GM21360 (cell line): ENCODE data around the gene TSPAN9.

Experiments used
- ATAC-seq: cut with Tn5 transposase; IDR thresholded peaks from one replicate; pipeline ENCODE4 v1.9.1; 2021; ENCODE audit warnings: mild to moderate bottlenecking, moderate library complexity; ENCODE audit not compliant: unreplicated experiment

The TSPAN9 gene, protein sequence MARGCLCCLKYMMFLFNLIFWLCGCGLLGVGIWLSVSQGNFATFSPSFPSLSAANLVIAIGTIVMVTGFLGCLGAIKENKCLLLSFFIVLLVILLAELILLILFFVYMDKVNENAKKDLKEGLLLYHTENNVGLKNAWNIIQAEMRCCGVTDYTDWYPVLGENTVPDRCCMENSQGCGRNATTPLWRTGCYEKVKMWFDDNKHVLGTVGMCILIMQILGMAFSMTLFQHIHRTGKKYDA

DNA sequence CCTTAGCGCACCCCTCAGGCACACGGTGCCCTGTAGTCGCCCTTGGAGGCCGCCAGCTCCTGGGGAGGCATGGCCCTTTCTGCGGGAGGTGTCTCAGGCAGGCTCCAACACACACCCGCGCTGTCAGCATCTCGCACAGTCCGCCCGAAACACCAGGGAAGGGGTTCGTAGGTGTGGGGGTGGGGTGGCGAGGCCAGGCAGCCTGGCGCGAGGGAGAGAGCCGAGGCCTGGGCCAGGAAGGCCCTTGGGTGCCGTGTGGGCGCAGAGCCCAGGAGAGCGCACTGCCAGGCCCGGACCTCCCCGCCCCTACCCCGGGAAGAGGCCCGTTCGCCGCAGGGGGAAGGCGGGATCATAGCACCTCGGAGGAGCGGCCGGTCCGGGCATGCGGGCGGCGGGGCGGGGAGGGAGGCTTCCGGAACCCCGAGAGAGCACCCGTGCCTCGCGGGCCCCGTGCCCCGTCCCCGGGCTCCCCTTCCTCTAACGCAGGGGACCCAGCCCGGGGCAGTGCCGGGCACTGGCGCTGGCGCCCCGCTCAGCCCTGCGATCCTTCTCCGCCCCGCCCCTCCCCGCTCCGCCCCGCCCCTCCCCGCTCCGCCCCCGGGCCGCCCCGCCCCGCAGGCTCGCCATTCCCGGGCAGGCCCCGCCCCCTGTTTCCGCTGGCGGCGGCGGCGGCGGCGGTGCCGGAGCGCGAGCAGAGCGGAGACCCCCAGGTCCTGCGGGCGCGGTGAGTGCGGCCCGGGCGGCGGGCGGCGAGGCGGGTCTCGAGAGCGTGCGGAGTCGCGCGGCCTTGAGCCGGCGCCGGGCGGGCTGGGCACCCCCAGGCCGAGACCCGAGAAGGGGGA lies at the start of gene TSPAN9:
TSS of gene TSPAN9 (plus strand) at position 650 of the 842 bp plus-strand sequence. CDS start 123,815 bp downstream, outside the sequence.
- no peak for ATAC-seq

DNA sequence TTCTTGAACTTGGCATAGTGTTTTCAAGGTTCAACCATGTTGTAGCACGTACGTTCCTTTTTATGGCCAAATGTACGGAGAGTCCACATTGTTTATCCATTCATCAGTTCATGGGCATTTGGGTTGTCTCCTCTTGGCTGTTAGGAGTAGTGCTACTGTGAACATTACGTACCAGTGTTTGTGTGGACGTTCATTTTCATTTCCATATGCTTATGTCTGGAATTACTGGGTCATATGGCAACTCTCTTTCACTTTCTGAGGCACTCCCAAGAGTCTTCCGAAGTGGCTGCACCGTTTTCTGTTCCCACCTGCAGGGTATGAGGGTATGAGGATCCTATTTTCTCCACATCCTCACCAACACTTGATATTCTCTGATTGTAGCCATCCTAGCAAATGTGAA lies 49.1 kb upstream of the TSPAN9 start:
- no peak for ATAC-seq

DNA sequence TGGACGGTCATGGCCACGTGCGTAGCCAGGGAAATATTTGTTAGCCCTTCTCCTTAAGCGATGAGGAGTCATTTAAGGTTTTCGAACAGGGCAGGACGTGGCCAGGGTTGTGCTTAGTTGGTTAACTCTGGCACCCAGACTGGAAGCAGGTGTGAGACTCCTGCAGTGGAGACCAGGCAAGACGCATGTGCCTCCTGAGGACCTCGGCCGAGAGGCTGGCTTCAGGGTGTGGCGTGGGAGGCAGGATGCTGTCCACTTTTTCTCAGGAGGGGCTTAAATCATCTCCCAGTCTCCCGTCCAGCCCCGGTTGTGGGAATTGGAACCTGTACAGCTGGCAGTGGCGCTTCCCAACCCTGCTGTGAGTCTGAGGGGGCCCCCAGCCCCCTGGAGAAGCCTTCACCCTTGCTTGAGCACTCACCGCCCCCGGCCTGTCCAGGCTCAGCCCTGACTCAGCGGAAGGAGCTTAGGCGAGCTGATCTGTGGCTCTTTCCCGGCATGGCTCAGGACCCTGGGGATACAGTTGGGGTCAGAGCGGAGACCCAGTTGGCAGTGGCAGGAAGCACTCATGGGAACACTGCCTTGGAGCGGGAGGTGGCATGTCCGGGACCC lies 46.3 kb upstream of the TSPAN9 start:
- ATAC-seq, result no peak

- no peak for ATAC-seq
Measured at GRCh38 chr12:3032161-3032560, 45.0 kb upstream of the TSPAN9 start.

- no peak for ATAC-seq
Measured at GRCh38 chr12:3032770-3033538, 44.2 kb upstream of the TSPAN9 start.

- ATAC-seq, result no peak
Measured at GRCh38 chr12:3033539-3033867, 43.7 kb upstream of the TSPAN9 start.

DNA sequence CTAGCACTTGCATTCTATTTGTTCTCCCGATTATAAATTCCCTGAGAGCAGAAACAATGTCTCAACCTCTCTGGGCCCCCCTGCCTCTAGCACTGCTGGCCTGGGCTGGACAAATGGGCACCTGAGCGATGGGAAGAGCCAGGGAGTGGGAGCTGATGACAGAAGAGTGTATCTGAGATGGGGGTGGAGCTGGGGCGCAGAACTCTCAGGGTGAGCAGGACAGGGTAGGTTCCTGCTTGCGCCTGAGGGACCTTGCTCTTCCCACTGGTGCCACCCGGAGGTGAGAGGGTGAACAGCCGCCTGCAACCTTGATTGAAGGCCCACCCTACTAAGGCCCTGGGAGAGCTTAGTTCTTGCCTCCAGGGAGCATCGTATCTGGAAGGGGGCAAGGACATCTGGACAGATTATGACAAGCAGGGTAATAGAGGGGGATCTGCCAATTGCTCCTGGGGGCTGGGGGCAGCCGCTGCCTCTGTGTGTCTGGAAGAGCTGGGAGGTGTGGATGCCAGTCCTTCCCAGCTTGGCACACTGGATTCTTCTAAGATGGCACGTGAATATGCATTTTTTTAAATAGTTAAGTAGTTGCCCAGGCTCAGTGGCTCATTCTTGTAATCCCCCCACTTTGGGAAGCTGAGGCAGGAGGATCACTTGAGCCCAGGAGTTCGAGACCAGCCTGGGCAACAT lies 43.0 kb upstream of the TSPAN9 start:
- no peak for ATAC-seq

- no peak for ATAC-seq
Measured at GRCh38 chr12:3035171-3035570, 42.0 kb upstream of the TSPAN9 start.

DNA sequence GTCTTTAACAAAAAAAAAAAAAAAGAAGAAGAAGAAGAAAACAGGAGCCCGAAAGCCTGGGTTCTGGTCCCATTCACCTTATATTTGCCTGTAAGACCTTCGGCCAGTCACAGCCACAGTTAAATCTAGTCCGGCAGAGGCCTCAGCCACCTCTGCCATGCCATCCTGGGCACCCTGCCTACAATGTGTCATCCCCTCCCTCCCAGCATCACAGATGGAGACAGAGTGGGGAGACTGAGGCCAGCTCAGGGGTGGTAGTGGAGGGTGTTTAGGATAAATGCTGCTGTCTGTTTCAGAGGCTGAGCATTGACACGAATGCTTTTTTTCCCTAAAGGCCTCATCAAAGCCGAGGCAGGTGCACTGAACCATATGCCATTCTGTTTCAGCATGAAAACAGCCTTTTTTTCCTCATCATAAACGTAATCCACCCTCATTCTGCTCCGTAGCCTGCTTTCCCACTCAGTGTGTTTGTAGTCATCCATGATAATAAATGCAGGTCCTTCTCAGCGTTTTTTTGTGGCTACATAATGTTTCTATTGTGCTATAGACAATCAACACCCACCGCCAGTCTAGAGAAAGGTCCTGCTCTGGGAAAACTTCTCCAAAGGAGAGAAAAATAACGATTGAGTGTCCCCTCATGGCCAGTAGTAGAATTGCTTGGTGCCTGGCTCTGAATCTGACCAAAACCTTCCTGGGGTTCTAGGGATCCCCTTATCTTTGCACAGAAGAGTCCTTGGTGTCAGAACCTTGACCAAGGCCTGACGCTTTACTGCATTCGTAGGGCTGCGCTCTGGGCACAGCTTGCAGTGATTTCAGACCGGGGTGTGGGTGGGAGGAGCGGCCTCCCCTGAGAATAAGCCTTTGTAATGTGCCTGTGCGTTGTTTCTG lies 41.1 kb upstream of the TSPAN9 start:
- ATAC-seq, result no peak

- no peak for ATAC-seq
Measured at GRCh38 chr12:3036901-3037600, 40.1 kb upstream of the TSPAN9 start.

- ATAC-seq, result no peak
Measured at GRCh38 chr12:3038166-3038565, 39.0 kb upstream of the TSPAN9 start.

- no peak for ATAC-seq
Measured at GRCh38 chr12:3038926-3039510, 38.2 kb upstream of the TSPAN9 start.

DNA sequence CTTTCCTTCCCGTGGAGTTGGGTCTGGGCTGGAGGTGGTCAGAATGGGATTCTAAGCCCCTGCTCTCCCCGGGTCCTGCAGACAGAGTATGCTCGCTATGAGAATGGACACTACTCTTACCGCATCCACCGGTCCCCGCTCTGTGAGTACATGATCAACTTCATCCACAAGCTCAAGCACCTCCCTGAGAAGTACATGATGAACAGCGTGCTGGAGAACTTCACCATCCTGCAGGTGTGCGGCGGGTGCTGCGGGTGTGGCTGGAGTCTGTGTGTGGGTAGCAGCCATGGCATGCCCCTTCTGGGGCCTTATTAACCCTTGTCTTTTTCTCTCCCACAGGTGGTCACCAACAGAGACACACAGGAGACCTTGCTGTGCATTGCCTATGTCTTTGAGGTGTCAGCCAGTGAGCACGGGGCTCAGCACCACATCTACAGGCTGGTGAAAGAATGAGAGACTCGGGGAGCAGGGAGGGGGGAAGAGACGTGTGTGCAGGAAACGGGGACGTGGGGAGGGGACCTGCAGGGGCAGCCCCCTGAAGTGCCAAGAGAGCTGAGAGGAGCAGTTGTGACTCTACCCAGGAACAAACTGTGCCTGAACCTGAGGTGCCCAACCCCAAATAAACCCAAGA lies 37.0 kb upstream of the TSPAN9 start:
- ATAC-seq, result no peak

DNA sequence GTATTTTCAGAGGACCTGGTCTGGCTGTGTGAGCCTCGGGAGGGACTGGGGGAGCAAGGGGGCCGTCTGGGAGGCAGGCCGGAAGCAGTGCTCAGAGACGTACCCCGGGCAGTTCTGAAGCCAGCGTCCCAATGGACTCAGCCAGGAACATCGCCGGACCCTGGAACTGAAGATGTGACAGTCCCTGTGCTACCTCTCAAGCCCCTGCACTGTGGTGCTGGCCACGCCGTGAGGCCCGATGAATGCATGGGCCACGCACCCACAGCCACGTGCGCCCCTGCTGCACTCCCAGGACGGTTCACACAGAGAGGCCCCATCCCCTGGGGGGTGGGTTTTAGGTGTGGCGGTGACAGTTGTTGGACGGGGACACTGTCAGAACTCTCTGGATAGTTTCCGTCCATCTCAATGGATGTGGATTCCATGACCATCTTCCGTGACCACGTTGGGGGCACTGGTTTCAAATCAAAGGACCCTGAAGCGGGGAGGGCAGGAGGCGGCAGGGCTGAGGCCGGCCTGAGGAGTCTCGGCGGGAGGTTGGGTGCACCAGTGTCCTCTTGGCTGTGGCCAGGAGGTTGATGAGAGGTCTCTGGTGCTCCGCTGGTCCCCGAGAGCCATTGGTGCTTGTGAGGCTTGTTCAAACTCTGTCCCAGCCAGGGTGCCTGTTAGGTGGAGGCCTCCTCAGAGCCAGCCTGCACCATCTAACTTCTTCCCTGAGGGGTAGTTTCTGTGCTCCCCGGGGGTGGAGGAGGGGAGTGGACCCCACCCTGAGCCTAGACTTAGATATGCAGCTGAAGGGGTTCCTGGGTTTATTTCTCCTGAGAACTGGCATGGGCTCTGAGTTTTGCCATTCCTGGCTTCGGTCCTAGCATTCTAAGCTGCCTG lies 36.3 kb upstream of the TSPAN9 start:
- ATAC-seq, result no peak

DNA sequence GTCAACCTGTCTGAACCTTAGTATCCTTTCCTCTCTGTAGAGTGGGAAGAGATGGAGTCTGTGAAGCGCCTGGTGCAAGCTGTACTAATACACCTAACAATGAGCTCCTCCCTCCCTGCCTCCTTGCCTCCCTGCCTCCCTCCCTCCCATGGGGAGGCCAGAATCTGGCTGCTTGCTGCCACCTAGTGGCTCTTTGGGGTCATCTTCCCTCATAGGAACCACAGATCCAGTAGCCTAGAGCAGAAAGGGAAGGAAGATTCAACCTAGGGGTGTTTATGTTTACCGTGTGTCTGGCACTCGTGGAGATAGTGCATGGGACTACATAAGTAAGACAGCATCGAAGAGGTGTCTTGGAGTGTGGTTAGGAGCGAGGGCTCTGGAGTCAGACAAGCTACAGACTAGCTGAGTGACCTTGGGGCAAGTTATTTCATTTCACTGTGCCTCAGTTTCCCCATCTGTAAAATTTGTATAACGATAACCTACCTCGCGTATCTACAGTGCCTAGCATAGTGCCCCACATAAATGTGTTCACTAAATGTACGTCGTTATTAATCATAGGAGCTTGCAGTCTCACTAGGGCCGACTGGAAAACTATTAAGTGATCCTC lies 35.5 kb upstream of the TSPAN9 start:
- ATAC-seq, result peak; percentile 69

- ATAC-seq, result no peak
Measured at GRCh38 chr12:3042394-3042793, 34.8 kb upstream of the TSPAN9 start.

DNA sequence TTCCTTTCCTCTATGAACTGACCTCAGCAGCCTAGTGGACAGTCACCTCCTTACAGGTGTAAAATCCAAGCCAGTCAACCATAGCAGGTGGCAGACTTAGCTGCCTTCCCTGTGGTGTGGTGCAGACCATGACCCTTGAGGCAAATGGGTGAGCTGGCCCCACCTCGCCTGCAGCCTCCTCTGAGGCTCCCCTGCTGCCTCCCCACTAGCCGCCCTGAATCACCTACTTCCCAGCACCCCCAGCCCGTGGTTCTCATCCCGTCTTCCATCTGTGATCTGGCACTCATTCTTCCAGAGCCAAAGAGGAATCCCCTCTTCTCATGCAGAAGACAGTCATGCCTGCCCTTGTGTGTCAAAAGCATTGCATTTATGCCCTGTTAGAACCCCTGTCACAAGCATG lies 34.4 kb upstream of the TSPAN9 start:
- no peak for ATAC-seq
